Esophagus (tissue), 2 donors: ENCODE results near the gene NCOA3. TPM values are rescaled to one million over a fixed set of nuclear protein-coding genes. Genes with fewer than 3 reads are reported as not detected.
A peak's percentile ranks its signal among the peaks of the same experiment; 100 is the strongest.

Experiments
- H3K27ac ChIP-seq, 2 donors: one replicate each; pipeline ENCODE4 v1.5.1; 2013; ENCODE audit warnings: low read depth in 2 of 2, mild to moderate bottlenecking in 2 of 2, inconsistent platforms in 1 of 2, low read length in 1 of 2, moderate library complexity in 1 of 2
- H3K27me3 ChIP-seq, 2 donors: one replicate each; pipeline ENCODE4 v1.6.1; 2013; ENCODE audit warnings: low read length in 2 of 2, control low read depth in 1 of 2, mild to moderate bottlenecking in 1 of 2; ENCODE audit not compliant: insufficient read depth in 2 of 2, control insufficient read depth in 1 of 2
- H3K36me3 ChIP-seq, 2 donors: one replicate each; pipeline ENCODE4 v1.6.1; 2013; ENCODE audit warnings: low read length in 1 of 2; ENCODE audit not compliant: control insufficient read depth in 2 of 2, insufficient read depth in 2 of 2
- H3K4me1 ChIP-seq, 2 donors: one replicate each; pipeline ENCODE4 v1.6.1; 2013; ENCODE audit warnings: low read length in 1 of 2; ENCODE audit not compliant: control insufficient read depth in 2 of 2, insufficient read depth in 2 of 2
- H3K4me3 ChIP-seq, 2 donors: one replicate each; pipeline ENCODE4 v1.5.1; 2013; ENCODE audit warnings: low read length in 2 of 2, mild to moderate bottlenecking in 2 of 2, low read depth in 1 of 2, moderate library complexity in 1 of 2
- H3K9me3 ChIP-seq, 2 donors: one replicate each; pipeline ENCODE4 v1.6.1; 2013; ENCODE audit warnings: mild to moderate bottlenecking in 2 of 2, low read depth in 1 of 2, low read length in 1 of 2, moderate library complexity in 1 of 2; ENCODE audit not compliant: control insufficient read depth in 2 of 2, insufficient read depth in 1 of 2
- WGBS, 2 donors: extraction: QIAGEN DNeasy Blood & Tissue Kit; methylation state at CpG; one replicate each; pipeline ENCODE4 v1.1.7; 2013; 5-methylcytosine and 5-hydroxymethylcytosine counted together
- polyA plus RNA-seq, 2 donors: library from polyadenylated mRNA; stranded (reverse); fragments of 200-250 nt; gene quantifications; one replicate each; pipeline ENCODE4 v1.2.3, GENCODE V29; 2013
- donor health status: healthy with polysubstance abuse.
- donor health status: Bipolar disorder and iron deficiency.

Gene NCOA3
- polyA plus RNA-seq, 2 donors: 7.2 to 7.8 TPM

GRCh38 chr20:47557218-47557617 lies 55.5 kb downstream of the NCOA3 start:
- Histone ChIP-seq H3K36me3 (no peaks in the 10 kb centered on the region), H3K27me3 (no peaks in the 10 kb centered on the region), H3K9me3 (no peaks in the 10 kb centered on the region), H3K4me1 (peaks cover 0 to 2% of the 10 kb centered on the region in 2 donors), H3K4me3 (no peak overlapping the region), H3K27ac (no peak overlapping the region)
- 84 to 88% methylated on average over 2 of the region's 2 CpGs for WGBS, 2 donors

DNA sequence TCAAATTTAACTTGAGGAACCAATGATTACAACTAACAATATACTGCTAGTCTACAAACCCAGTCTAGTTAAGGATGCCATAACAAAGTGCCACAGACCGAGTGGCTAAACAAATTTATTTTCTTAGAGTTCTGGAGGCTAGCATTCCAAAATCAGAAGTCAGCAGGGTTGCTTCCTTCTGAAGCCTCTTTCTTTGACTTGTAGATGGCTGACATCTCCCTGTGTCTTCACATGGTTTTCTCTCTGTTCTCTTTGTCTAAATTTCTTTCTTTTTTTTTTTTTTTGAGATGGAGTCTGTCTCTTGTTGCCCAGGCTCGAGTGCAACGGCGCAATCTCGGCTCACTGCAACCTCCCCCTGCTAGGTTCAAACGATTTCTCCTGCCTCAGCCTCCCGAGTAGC lies 56.1 kb downstream of the NCOA3 start:
- 87 to 88% methylated on average over 7 of the region's 7 CpGs for WGBS, 2 donors
- no peak overlapping the region for H3K4me3 ChIP-seq
- no peaks in the 10 kb centered on the region for H3K9me3 ChIP-seq
- H3K27me3 ChIP-seq: no peaks in the 10 kb centered on the region
- H3K27ac ChIP-seq: no peak overlapping the region
- H3K4me1 ChIP-seq: peaks cover 0 to 2% of the 10 kb centered on the region in 2 donors
- H3K36me3 ChIP-seq: no peaks in the 10 kb centered on the region

GRCh38 chr20:47558295-47559066 lies 56.8 kb downstream of the NCOA3 start:
- H3K4me1 ChIP-seq: peaks cover 0 to 2% of the 10 kb centered on the region in 2 donors
- H3K4me3 ChIP-seq: no peak overlapping the region
- H3K9me3 ChIP-seq: no peaks in the 10 kb centered on the region
- no peaks in the 10 kb centered on the region for H3K36me3 ChIP-seq
- 73 to 83% methylated on average over 10 of the region's 10 CpGs for WGBS, 2 donors
- no peak overlapping the region for H3K27ac ChIP-seq
- H3K27me3 ChIP-seq: no peaks in the 10 kb centered on the region

DNA sequence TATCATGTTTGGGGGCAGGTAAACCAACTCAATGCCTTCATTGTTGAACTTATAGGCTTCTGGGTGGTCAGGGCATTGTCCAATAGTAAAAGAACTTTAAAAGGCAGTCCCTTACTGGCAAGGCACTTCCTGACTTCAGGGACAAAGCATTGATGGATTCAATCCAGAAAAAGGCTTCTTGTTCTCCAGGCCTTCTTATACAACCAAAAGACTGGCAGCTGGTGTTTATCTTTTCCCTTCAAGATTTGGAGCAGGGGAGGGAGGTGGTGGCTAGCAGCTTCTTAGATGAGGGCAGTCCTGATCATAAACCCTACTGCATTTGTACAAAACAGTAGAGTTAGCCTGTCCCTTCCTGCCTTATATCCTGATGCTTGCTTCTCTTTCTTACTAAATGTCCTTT lies 57.5 kb downstream of the NCOA3 start:
- peaks cover 0 to 2% of the 10 kb centered on the region in 2 donors for H3K4me1 ChIP-seq
- no peaks in the 10 kb centered on the region for H3K36me3 ChIP-seq
- no peaks in the 10 kb centered on the region for H3K27me3 ChIP-seq
- no peaks in the 10 kb centered on the region for H3K9me3 ChIP-seq
- H3K4me3 ChIP-seq: no peak overlapping the region
- H3K27ac ChIP-seq: no peak overlapping the region

- H3K4me3 ChIP-seq: no peak overlapping the region
- peaks cover 0 to 8% of the 10 kb centered on the region in 2 donors for H3K4me1 ChIP-seq
- H3K27me3 ChIP-seq: no peaks in the 10 kb centered on the region
- H3K9me3 ChIP-seq: no peaks in the 10 kb centered on the region
- 33 to 44% methylated on average over 3 of the region's 3 CpGs for WGBS, 2 donors
- H3K36me3 ChIP-seq: no peaks in the 10 kb centered on the region
- peak overlapping the region in 1 of 2 donors; percentile 38 for H3K27ac ChIP-seq
These were observed 59.5 kb downstream of the NCOA3 start for GRCh38 chr20:47561180-47561579.

GRCh38 chr20:47561603-47562583 lies 60.2 kb downstream of the NCOA3 start:
- WGBS, 2 donors: 72 to 82% methylated on average over 4 of the region's 4 CpGs
- no peaks in the 10 kb centered on the region for H3K27me3 ChIP-seq
- no peaks in the 10 kb centered on the region for H3K9me3 ChIP-seq
- H3K36me3 ChIP-seq: peaks cover 0 to 2% of the 10 kb centered on the region in 2 donors
- H3K4me1 ChIP-seq: peaks cover 0 to 8% of the 10 kb centered on the region in 2 donors
- H3K27ac ChIP-seq: peak overlapping the region in 1 of 2 donors; percentile 38
- H3K4me3 ChIP-seq: no peak overlapping the region

DNA sequence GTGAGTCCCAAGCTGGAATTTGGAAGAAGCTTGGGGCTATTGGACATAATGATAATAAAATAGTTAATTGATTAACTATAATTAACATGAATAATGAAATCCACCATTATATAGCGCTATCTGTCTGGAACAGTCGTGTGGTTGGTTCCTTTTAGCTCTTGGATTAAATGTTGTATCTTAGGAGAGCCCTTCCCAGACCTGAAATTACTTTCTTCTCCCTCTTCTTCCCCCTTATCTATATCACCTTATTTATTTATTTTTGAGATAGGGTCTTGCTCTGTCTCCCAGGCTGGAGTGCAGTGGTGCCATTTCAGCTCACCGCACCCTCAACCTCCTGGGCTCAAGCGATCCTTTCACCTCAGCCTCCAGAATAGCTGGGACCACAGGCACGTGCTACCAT lies 64.6 kb downstream of the NCOA3 start:
- Histone ChIP-seq H3K36me3 (peaks cover 0 to 5% of the 10 kb centered on the region in 2 donors), H3K9me3 (no peaks in the 10 kb centered on the region), H3K27me3 (no peaks in the 10 kb centered on the region), H3K4me1 (peaks cover 0 to 6% of the 10 kb centered on the region in 2 donors), H3K27ac (no peak overlapping the region), H3K4me3 (no peak overlapping the region)
- 94 to 95% methylated on average over 5 of the region's 5 CpGs for WGBS, 2 donors

- Histone ChIP-seq H3K36me3 (peaks cover 0 to 5% of the 10 kb centered on the region in 2 donors), H3K4me3 (no peak overlapping the region), H3K9me3 (no peaks in the 10 kb centered on the region), H3K4me1 (peaks cover 0 to 6% of the 10 kb centered on the region in 2 donors), H3K27me3 (no peaks in the 10 kb centered on the region), H3K27ac (peak overlapping the region; percentile 29 to 52)
- WGBS, 2 donors: 18 to 21% methylated on average over 2 of the region's 2 CpGs
These were observed 66.3 kb downstream of the NCOA3 start for GRCh38 chr20:47568019-47568418.

DNA sequence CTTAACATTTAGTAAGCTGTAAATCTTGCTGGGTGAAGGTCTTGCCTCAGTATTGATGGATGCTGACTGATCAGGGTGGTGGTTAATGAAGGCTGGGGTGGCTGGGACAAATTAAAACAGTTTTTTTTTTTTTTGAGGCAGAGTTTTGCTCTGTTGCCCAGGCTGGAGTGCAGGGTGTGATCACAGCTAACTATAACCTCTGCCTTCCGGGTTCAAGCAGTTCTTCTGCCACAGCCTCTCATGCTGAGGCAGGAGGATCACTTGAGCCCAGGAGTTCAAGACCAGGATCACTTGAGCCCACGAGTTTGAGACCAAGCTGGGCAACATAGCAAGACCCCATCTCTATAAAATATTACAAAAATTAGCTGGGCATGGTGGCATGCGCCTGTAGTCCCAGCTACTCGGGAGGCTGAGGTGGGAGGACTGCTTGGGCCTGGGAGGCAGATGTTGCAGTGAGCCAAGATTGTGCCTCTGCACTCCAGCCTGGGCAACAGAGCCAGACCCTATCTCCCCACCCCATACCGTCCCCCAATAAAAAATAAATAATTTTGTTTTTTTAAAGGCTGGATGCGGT lies 67.2 kb downstream of the NCOA3 start:
- Histone ChIP-seq H3K9me3 (no peaks in the 10 kb centered on the region), H3K36me3 (peaks cover 0 to 5% of the 10 kb centered on the region in 2 donors), H3K27me3 (no peaks in the 10 kb centered on the region), H3K4me1 (peaks cover 0 to 6% of the 10 kb centered on the region in 2 donors), H3K27ac (no peak overlapping the region), H3K4me3 (no peak overlapping the region)
- WGBS, 2 donors: 92 to 95% methylated on average over 6 of the region's 6 CpGs
